H9 (cell line): Measurements from ENCODE around the gene UCHL1. TPM values are rescaled to one million over a fixed set of nuclear protein-coding genes. Genes with fewer than 3 reads are reported as not detected.

Experiments
- DNase-seq: peaks from one replicate; pipeline ENCODE4 v3.0.0-alpha.2; 2017
- H2AFZ ChIP-seq: one replicate; pipeline ENCODE4 v1.6.1; 2013; ENCODE audit warnings: mild to moderate bottlenecking, low read length, control low read depth, moderate library complexity
- H2AK5ac ChIP-seq: 2 replicates; pipeline ENCODE4 v1.6.1; 2013; ENCODE audit warnings: low read length, control low read depth, mixed read lengths; ENCODE audit not compliant: insufficient read length
- H2BK120ac ChIP-seq: one replicate; pipeline ENCODE4 v1.6.1; 2013; ENCODE audit warnings: low read depth, mild to moderate bottlenecking, low read length, control low read depth, inconsistent platforms; ENCODE audit not compliant: poor library complexity, severe bottlenecking
- H2BK12ac ChIP-seq: 2 replicates; pipeline ENCODE4 v1.6.1; 2013; ENCODE audit warnings: low read length, control low read depth, mixed read lengths, low read depth; ENCODE audit not compliant: insufficient read length
- H2BK15ac ChIP-seq: 2 replicates; pipeline ENCODE4 v1.6.1; 2013; ENCODE audit warnings: low read depth, low read length, control low read depth
- H2BK20ac ChIP-seq: one replicate; pipeline ENCODE4 v1.6.1; 2013; ENCODE audit warnings: low read depth, mild to moderate bottlenecking, low read length, control low read depth, inconsistent platforms; ENCODE audit not compliant: poor library complexity, severe bottlenecking
- H2BK5ac ChIP-seq: 2 replicates; pipeline ENCODE4 v1.6.1; 2013; ENCODE audit warnings: low read length, control low read depth, mixed read lengths; ENCODE audit not compliant: insufficient read length
- H3K14ac ChIP-seq: 2 replicates; pipeline ENCODE4 v1.6.1; 2013; ENCODE audit warnings: low read length, control low read depth; ENCODE audit not compliant: insufficient read depth
- H3K18ac ChIP-seq: 2 replicates; pipeline ENCODE4 v1.6.1; 2013; ENCODE audit warnings: low read depth, mild to moderate bottlenecking, mixed read lengths, low read length, control low read depth; ENCODE audit not compliant: insufficient read length
- H3K23ac ChIP-seq: 2 replicates; pipeline ENCODE4 v1.6.1; 2013; ENCODE audit warnings: low read length, control low read depth, mixed read lengths, low read depth; ENCODE audit not compliant: insufficient read length
- H3K23me2 ChIP-seq: 2 replicates; pipeline ENCODE4 v1.6.1; 2013; ENCODE audit warnings: low read depth, mild to moderate bottlenecking, mixed read lengths, low read length, control low read depth; ENCODE audit not compliant: insufficient read length, poor library complexity, severe bottlenecking
- H3K27ac ChIP-seq: 2 replicates; pipeline ENCODE4 v1.5.1; 2013; ENCODE audit warnings: low read length, control low read depth, mixed read lengths, low read depth; ENCODE audit not compliant: insufficient read length
- H3K27me3 ChIP-seq: 2 replicates; pipeline ENCODE4 v1.6.1; 2013; ENCODE audit warnings: low read length, control low read depth, inconsistent platforms; ENCODE audit not compliant: insufficient read depth
- H3K4ac ChIP-seq: 2 replicates; pipeline ENCODE4 v1.6.1; 2013; ENCODE audit warnings: low read depth, mild to moderate bottlenecking, control low read depth, inconsistent platforms, low read length, moderate library complexity
- H3K4me1 ChIP-seq: 2 replicates; pipeline ENCODE4 v1.6.1; 2013; ENCODE audit warnings: low read length, control low read depth, inconsistent platforms; ENCODE audit not compliant: insufficient read depth
- H3K4me2 ChIP-seq: 2 replicates; pipeline ENCODE4 v1.6.1; 2013; ENCODE audit warnings: low read length, control low read depth, mixed read lengths; ENCODE audit not compliant: insufficient read length, insufficient read depth
- H3K56ac ChIP-seq: 2 replicates; pipeline ENCODE4 v1.6.1; 2013; ENCODE audit warnings: low read depth, mild to moderate bottlenecking, mixed read lengths, low read length, control low read depth; ENCODE audit not compliant: insufficient read length
- H3K79me1 ChIP-seq: 2 replicates; pipeline ENCODE4 v1.6.1; 2013; ENCODE audit warnings: low read depth, mild to moderate bottlenecking, moderate library complexity, low read length, control low read depth, inconsistent platforms; ENCODE audit not compliant: insufficient read depth, poor library complexity, severe bottlenecking
- H3K79me2 ChIP-seq: 2 replicates; pipeline ENCODE4 v1.6.1; 2013; ENCODE audit warnings: low read length, control low read depth, inconsistent platforms; ENCODE audit not compliant: insufficient read depth
- H3K9ac ChIP-seq: 2 replicates; pipeline ENCODE4 v1.6.1; 2013; ENCODE audit warnings: low read length, control low read depth, mixed read lengths; ENCODE audit not compliant: insufficient read length; ENCODE audit errors: extremely low read depth
- H3K9me3 ChIP-seq: one replicate; pipeline ENCODE4 v1.6.1; 2013; ENCODE audit warnings: low read depth, low read length, inconsistent platforms; ENCODE audit not compliant: control insufficient read depth
- H3T11ph ChIP-seq: one replicate; pipeline ENCODE4 v1.6.1; 2013; ENCODE audit warnings: mild to moderate bottlenecking, low read length, control low read depth, inconsistent platforms
- H4K20me1 ChIP-seq: one replicate; pipeline ENCODE4 v1.6.1; 2013; ENCODE audit not compliant: control insufficient read depth, insufficient read length, insufficient read depth
- H4K5ac ChIP-seq: 2 replicates; pipeline ENCODE4 v1.6.1; 2013; ENCODE audit warnings: low read depth, mild to moderate bottlenecking, mixed read lengths, low read length, control low read depth; ENCODE audit not compliant: insufficient read length
- H4K8ac ChIP-seq: replicated peaks from 2 replicates; pipeline ENCODE4 v1.6.1; 2013; ENCODE audit warnings: low read length, control low read depth, mixed read lengths, low read depth; ENCODE audit not compliant: insufficient read length
- H4K91ac ChIP-seq: 2 replicates; pipeline ENCODE4 v1.6.1; 2013; ENCODE audit warnings: low read depth, mild to moderate bottlenecking, moderate library complexity, mixed read lengths, low read length, control low read depth; ENCODE audit not compliant: insufficient read length
- H3K27ac Mint-ChIP-seq, 3 experiments: 2 replicates in 2 of 3; 3 replicates in 1 of 3; pipeline ENCODE4 v1.8.0; 2020 to 2021; ENCODE audit warnings: mixed read lengths in 3 of 3, mild to moderate bottlenecking in 1 of 3, moderate library complexity in 1 of 3
- H3K27me3 Mint-ChIP-seq: 2 replicates; pipeline ENCODE4 v1.8.0; 2021; ENCODE audit warnings: low read depth, mild to moderate bottlenecking, moderate library complexity, mixed read lengths
- H3K36me3 Mint-ChIP-seq, 3 experiments: 2 replicates in 2 of 3; 3 replicates in 1 of 3; pipeline ENCODE4 v1.8.0; 2020 to 2021; ENCODE audit warnings: low read depth in 3 of 3, mixed read lengths in 3 of 3; ENCODE audit not compliant: insufficient read depth in 1 of 3
- H3K4me1 Mint-ChIP-seq, 2 experiments: 2 replicates each; pipeline ENCODE4 v1.8.0; 2020; ENCODE audit warnings: mixed read lengths in 2 of 2
- H3K4me3 Mint-ChIP-seq, 2 experiments: 2 replicates in 1 of 2; 3 replicates in 1 of 2; pipeline ENCODE4 v1.8.0; 2020 to 2021; ENCODE audit warnings: mild to moderate bottlenecking in 2 of 2, mixed read lengths in 2 of 2, moderate library complexity in 1 of 2
- H3K9me3 Mint-ChIP-seq, 2 experiments: 2 replicates in 1 of 2; 3 replicates in 1 of 2; pipeline ENCODE4 v1.8.0; 2020; ENCODE audit warnings: mild to moderate bottlenecking in 2 of 2, mixed read lengths in 2 of 2, moderate library complexity in 1 of 2
- CTCF ChIP-seq: fragments of 200-600 bp; sonication (generic); conservative IDR thresholded peaks from 3 replicates; pipeline ENCODE4 v1.8.0; 2021; ENCODE audit warnings: antibody characterized with exemption, mild to moderate bottlenecking
- WGBS: extraction: QIAGEN DNeasy Blood & Tissue Kit; methylation state at CpG from one replicate; pipeline ENCODE4 v1.1.7; 2013; ENCODE audit warnings: missing lambda C conversion rate, low lambda C conversion rate, mixed read lengths; ENCODE audit not compliant: insufficient read length; ENCODE audit errors: extremely low coverage; 5-methylcytosine and 5-hydroxymethylcytosine counted together
- total RNA-seq: library from RNA; stranded (reverse); gene quantifications from 2 replicates; pipeline ENCODE4 v1.2.1, GENCODE V29; 2021

The UCHL1 gene
- total RNA-seq, 1 experiment from 2014 or later: 513 TPM

GRCh38 chr4:41296995-41297394, 40.3 kb downstream of the UCHL1 start:
- no peak overlapping the region for H3K27ac ChIP-seq
- no peak overlapping the region for H3K9ac ChIP-seq
- no peak overlapping the region for H2BK12ac ChIP-seq
- H2BK15ac ChIP-seq: no peak overlapping the region
- no peak for DNase-seq
- Mint-ChIP-seq H3K36me3 (peaks cover 0 to 11% (median 7%) of the 10 kb centered on the region in 3 experiments; a peak in 4 of 7 replicates), H3K4me1 (no peaks in the 10 kb centered on the region), H3K4me3 (no peak overlapping the region), H3K27me3 (peaks cover 4% of the 10 kb centered on the region), H3K9me3 (peaks cover 26 to 28% of the 10 kb centered on the region in 2 experiments), H3K27ac (no peak overlapping the region)
- no peak overlapping the region for H2AFZ ChIP-seq
- H4K20me1 ChIP-seq: no peaks in the 10 kb centered on the region
- no peaks in the 10 kb centered on the region for H3K4me1 ChIP-seq
- no peak overlapping the region for H3K4ac ChIP-seq
- H3K56ac ChIP-seq: no peak overlapping the region
- H3K23ac ChIP-seq: no peak overlapping the region
- peaks cover 18% of the 10 kb centered on the region for H3K9me3 ChIP-seq
- no CpG with 5 or more reads among the region's 1 CpG for WGBS
- no peak overlapping the region for H2BK5ac ChIP-seq
- no peaks in the 10 kb centered on the region for H3K79me1 ChIP-seq
- H2AK5ac ChIP-seq: no peak overlapping the region
- H3K27me3 ChIP-seq: no peaks in the 10 kb centered on the region
- H2BK120ac ChIP-seq: no peak overlapping the region
- H3T11ph ChIP-seq: no peak overlapping the region
- H4K8ac ChIP-seq: no peak overlapping the region
- no peak overlapping the region for H3K4me2 ChIP-seq
- H3K14ac ChIP-seq: no peak overlapping the region
- H4K5ac ChIP-seq: no peak overlapping the region
- H3K23me2 ChIP-seq: no peaks in the 10 kb centered on the region
- TF ChIP-seq CTCF: no peak
- H2BK20ac ChIP-seq: no peak overlapping the region
- no peak overlapping the region for H4K91ac ChIP-seq
- H3K79me2 ChIP-seq: no peaks in the 10 kb centered on the region
- H3K18ac ChIP-seq: no peak overlapping the region
